Suprapubic skin (tissue), 3 donors: ENCODE data around the gene PCDHB4.
"Not testable (repeated sequence)": the region's sequence is repeated elsewhere in the genome, so short reads cannot be mapped to it uniquely, and the experiment has no call there.

Experiments
- EP300 ChIP-seq: sonication (generic); formaldehyde crosslinking; IDR thresholded peaks from one replicate; pipeline ENCODE4 v1.6.1; 2017; ENCODE audit warnings: antibody characterized with exemption
- TF ChIP-seq, protein P1 (sequence below), 2 donors: fragments of 200-600 bp in 1 of 2; fragments of 450-650 bp in 1 of 2; sonication (generic) in 1 of 2; IDR thresholded peaks; one replicate each; pipeline ENCODE4 v1.5.1; 2016 to 2019; ENCODE audit warnings: antibody characterized with exemption in 2 of 2, mild to moderate bottlenecking in 1 of 2, moderate library complexity in 1 of 2

GRCh38 chr5:141123396-141124135, 1.9 kb downstream of the PCDHB4 start:
- TF ChIP-seq, protein P1, sequence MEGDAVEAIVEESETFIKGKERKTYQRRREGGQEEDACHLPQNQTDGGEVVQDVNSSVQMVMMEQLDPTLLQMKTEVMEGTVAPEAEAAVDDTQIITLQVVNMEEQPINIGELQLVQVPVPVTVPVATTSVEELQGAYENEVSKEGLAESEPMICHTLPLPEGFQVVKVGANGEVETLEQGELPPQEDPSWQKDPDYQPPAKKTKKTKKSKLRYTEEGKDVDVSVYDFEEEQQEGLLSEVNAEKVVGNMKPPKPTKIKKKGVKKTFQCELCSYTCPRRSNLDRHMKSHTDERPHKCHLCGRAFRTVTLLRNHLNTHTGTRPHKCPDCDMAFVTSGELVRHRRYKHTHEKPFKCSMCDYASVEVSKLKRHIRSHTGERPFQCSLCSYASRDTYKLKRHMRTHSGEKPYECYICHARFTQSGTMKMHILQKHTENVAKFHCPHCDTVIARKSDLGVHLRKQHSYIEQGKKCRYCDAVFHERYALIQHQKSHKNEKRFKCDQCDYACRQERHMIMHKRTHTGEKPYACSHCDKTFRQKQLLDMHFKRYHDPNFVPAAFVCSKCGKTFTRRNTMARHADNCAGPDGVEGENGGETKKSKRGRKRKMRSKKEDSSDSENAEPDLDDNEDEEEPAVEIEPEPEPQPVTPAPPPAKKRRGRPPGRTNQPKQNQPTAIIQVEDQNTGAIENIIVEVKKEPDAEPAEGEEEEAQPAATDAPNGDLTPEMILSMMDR (IDR thresholded peaks at IDR 0.05) = not testable (repeated sequence)
- TF ChIP-seq EP300 = not testable (repeated sequence)
